VCaP (cell line): ENCODE measurements around the gene SMOC2.

Experiments used
- H3K27ac ChIP-seq: fragments of 450-650 bp; 2 replicates; pipeline ENCODE4 v1.5.1; 2017
- TF ChIP-seq, protein P1 (sequence below): fragments of 450-650 bp; conservative IDR thresholded peaks from 2 replicates; pipeline ENCODE4 v1.5.1; 2017; ENCODE audit warnings: mild to moderate bottlenecking, moderate library complexity

SMOC2 gene

DNA sequence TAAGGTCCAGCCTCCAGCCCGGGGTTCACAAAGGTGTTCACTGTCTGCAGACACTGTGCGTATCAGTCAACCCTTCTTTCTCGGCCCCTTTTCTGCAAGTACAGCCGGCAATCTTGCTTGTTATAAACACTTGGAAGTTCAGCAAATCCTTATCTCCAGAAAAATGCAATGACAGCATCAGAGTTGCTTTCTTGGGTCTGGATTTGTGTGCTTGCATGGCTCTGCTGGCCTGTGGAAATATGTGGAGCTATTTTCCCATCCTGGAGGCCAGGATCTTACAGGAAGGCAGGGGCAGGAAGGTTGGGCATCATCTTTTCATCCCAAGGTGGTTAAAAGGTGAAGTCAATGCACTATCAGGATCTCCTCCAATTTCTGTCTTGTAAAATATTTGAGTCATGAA is 100.3 kb downstream of the SMOC2 start:
- H3K27ac ChIP-seq, result no peak overlapping the region
- TF ChIP-seq, protein P1, sequence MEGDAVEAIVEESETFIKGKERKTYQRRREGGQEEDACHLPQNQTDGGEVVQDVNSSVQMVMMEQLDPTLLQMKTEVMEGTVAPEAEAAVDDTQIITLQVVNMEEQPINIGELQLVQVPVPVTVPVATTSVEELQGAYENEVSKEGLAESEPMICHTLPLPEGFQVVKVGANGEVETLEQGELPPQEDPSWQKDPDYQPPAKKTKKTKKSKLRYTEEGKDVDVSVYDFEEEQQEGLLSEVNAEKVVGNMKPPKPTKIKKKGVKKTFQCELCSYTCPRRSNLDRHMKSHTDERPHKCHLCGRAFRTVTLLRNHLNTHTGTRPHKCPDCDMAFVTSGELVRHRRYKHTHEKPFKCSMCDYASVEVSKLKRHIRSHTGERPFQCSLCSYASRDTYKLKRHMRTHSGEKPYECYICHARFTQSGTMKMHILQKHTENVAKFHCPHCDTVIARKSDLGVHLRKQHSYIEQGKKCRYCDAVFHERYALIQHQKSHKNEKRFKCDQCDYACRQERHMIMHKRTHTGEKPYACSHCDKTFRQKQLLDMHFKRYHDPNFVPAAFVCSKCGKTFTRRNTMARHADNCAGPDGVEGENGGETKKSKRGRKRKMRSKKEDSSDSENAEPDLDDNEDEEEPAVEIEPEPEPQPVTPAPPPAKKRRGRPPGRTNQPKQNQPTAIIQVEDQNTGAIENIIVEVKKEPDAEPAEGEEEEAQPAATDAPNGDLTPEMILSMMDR, result no peak

DNA sequence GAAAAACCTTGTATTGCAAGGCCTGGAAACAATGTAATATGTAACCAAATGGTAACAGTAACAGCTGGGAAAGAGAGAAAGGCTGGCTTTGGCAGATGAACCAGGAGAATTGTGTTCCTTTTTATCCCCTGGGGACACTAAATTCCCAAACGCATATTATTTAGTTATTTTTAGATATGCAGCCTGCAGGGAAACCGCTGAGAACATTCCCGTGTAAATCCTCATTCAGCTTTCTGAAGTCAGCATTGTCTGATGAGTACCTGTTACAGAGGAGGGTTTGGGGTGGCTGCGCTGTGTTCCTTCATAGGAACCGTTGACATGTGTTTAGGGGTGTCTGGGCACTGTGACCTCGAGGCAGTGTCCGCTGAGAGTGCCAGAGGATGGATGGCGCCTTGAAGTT is 101.3 kb downstream of the SMOC2 start:
- TF ChIP-seq, protein P1, result no peak
- H3K27ac ChIP-seq, result no peak overlapping the region

DNA sequence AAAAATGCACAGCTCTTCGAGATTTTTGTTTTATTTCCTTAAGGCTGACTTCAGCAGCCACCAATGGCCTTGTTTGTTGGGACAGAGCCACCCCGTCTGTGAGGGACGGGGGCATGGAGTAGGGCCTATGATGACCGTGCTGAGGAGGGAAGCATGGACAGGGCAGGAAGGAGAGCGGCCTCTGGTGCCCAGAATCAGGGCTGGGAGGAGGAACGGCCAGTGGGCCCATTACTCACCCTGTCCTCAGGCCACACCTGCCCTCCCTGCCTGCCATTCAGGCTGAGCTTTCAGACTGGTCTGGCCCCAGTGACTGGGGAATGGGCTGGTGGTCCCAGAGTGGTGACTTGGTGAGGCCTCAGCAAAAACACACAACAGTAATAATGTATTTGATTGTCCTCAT is 104.4 kb downstream of the SMOC2 start:
- TF ChIP-seq, protein P1, result no peak

DNA sequence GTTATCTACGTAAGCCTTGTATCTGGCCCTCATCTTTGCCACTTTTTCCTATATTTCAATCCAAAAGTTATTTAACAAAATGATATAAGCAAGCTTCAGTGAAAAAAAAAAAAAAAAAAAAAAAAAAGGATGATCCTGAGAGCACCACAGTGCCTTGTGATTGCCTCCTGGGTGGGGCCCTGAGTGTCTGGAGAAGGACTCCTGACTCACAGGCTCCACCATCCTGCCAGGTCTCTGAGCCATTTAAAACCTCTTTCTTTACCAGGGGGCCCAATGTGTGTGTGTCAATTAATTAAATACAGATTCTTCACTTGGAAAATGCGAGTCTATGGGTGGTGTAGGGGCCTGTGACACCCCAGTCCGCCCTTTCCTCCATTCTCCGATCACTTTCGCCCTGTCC is 105.2 kb downstream of the SMOC2 start:
- TF ChIP-seq, protein P1, result no peak
- no peak overlapping the region for H3K27ac ChIP-seq

More for the DNA sequence above, 104.4 kb downstream of the SMOC2 start:
- no peak overlapping the region for H3K27ac ChIP-seq

DNA sequence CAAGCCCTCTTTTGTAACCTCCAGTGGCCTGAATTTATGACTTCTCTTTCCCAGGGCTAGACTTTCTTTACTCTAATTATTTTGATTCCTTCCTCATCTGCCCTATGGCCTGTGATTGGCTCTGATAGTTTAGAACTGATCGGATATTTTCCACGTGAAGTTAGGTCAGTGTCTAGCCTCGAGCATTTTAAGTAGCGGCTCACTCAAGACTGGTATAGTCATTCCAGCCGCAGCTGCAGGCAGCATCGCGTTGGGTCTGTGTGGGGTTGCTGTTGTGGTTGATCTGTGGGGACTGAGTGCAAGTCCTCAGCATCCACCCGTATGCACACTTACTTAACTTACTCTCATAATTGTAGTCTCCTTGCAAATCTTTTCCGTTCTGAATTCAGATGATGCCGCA is 105.7 kb downstream of the SMOC2 start:
- no peak overlapping the region for H3K27ac ChIP-seq

DNA sequence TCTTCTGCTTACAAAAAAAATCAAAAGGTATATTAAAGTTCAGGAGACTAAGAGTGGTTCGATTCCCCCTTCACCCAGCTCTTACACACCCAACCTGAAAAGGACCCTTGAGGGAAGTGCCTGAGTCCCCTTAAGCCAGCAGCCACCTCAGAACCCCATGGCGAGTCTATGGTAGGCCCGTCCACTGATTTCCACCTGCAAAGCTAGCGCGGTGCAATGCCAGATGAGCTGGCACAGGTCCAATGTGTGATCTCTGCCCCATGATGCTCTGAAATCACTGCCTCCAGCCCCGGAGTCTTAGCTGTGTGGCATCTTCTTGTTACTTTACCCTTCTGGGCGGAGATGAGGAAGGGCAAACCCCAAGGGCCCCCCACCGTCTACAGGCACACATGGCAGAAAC is 109.3 kb downstream of the SMOC2 start:
- H3K27ac ChIP-seq, result no peak overlapping the region
- TF ChIP-seq, protein P1, result no peak

More for the DNA sequence above, 105.7 kb downstream of the SMOC2 start:
- TF ChIP-seq, protein P1, result no peak

DNA sequence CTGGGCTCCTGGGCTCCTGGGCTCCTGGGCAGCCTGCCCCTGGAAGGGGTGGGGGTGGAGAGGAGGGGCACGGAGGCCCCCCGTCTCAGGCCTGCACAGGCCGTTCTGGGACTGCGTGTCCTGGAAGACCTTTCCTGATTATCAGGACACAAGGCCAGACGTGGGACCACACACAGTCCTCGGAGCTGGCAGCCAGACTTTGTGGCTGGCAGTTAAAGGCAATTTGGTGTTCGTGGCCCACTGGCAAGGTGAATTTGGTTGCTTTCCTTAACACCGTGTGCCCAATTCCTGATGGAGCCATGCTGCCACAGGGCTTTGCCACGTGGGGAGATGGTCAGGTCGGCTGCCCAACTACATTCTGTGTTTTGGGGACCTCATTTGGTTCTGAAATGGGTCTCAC is 113.5 kb downstream of the SMOC2 start:
- no peak overlapping the region for H3K27ac ChIP-seq
- TF ChIP-seq, protein P1, result no peak
